Measurements from ENCODE around the gene ADCY3.

The ADCY3 gene

DNA sequence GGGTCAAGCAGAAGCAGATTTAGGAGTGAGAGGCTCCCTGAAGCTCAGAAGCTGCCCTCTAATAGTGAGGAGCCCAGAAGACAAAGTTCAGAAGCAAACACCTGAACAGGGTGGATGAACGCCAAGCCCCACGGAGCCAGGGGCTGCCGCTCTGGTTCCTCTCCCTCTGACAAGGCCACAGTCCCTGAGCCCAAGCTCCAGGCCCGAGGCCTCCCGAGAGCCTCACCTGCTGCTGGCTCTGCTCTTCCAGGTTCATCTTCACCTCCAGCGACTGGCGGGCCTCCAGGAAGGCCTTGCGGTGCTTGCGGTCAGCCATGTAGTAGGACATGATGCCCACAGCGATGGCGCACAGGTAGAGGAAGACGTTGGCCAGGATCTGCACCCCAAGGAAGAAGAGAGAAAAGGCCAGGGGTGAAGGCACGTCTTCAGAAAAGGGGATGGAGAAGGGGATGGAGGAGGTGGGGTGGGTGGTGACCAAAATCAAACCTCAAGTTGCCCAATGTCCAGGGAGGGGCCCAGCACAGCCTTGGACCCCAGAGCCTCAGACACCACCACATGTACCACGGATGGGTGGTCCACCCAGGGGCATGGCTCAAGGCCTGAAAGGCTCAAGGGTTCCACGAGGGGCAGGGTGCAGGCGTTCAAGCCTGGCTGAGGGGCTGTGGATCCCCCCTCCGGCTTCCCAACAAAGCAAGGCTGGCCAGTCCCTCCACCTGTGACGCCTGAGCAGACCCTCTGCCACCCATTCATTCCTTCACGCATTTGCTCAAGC lies 47.5 kb downstream of the ADCY3 start:
- no peak for DNase-seq

DNA sequence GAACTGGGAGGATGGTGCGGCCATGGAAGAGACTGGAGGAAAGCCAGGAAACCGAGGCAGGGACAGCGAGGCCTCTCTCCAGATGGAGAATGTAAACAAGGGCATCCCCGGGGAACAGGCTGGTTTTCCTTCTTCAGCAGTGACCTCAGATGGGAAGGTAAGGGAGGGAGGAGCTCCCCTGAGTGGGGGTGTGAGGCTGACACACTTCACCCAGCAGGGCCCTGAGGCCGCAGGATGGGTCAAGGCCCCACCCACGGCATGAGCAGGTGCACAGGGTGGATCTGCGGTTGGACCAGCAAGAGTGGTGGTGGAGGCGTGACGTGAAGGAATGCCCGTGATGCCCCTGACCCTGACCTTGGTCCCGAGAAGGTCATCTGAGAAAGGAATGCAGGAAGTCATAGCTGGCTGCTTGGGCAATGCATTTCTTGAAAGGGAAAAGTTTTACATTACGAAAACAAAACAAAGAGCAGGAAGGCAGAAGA lies 48.1 kb downstream of the ADCY3 start:
- no peak for DNase-seq

DNA sequence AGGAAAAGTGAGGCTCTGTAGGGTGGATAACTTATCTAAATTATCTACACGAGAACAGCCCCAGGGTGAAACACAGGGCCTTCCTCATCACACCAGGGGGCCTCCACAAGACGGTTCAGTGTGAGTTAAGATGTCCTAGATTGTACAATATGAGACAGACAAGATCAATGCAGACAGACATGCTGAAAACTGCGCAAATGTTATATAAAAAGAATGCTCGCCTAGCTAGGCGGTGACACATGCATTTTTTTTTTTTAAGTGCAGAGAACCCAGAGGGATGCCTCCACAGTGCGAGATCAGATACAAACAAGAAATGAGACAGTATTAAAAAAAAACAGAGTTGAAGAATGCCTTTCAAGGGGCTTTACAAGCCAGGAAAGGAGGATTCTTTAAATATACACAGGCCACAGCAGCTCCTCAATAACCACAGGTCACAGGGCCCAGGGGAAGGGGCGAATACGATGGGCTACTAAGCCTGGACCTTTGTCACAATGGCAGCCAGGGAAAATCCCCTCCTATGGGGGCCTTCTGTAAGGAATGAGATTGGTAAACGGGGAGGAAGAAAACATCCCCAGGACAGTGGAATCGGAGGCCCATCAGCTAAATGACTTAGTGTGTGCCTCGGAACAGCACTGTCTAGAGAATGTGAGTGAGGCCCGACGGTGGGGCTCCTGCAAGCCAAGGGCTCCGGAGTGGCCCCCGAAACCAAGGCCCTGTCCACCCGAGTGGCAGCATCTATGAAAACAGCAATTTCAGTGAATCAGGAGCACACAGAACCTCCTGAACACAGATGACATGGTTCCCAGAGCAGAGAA lies 48.9 kb downstream of the ADCY3 start:
- DNase-seq = no peak

- DNase-seq = no peak
Measured at GRCh38 chr2:24870440-24870839, 49.6 kb downstream of the ADCY3 start.

- DNase-seq = no peak
Measured at GRCh38 chr2:24866946-24867345, 53.1 kb downstream of the ADCY3 start.

DNA sequence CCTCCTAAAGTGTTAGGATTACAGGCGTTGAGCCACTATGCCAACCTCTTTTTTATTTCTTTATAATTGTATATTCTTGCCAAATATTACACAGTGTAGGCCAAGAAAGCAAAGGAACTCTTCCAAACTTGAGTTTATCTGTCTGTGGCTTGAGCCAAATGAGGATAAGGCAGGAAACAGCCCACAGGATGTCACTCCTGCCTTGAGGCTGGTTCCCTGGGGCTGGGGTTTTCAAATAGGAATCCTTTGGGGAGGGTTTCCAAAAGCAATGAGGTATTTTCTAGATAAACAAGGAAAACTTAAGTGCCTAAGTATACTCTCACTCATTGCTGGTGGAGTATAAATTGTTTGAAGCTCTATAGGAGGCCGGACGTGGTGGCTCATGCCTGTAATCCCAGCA lies 56.4 kb downstream of the ADCY3 start:
- DNase-seq = no peak

GRCh38 chr2:24861500-24861899 lies 58.5 kb downstream of the ADCY3 start:
- DNase-seq = no peak

DNA sequence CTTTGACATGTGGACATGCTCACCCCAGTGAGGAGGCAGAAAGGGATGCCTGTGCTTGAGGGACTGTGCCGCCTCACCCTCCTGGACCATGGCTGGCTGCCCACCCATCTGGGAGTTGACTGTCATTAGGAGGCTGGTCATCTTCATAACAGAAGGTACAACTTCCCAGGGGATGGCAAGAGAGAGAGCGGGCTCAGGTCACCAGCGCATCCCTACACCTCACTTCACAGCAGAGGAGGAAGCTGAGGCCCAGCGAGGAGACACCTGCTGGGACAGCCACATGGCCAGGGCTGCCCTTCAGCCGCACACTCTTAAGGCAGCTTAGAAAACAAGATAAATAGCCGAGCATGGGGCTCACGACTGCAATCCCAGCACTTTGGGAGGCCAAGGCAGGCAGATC lies 59.4 kb downstream of the ADCY3 start:
- no peak for DNase-seq

DNA sequence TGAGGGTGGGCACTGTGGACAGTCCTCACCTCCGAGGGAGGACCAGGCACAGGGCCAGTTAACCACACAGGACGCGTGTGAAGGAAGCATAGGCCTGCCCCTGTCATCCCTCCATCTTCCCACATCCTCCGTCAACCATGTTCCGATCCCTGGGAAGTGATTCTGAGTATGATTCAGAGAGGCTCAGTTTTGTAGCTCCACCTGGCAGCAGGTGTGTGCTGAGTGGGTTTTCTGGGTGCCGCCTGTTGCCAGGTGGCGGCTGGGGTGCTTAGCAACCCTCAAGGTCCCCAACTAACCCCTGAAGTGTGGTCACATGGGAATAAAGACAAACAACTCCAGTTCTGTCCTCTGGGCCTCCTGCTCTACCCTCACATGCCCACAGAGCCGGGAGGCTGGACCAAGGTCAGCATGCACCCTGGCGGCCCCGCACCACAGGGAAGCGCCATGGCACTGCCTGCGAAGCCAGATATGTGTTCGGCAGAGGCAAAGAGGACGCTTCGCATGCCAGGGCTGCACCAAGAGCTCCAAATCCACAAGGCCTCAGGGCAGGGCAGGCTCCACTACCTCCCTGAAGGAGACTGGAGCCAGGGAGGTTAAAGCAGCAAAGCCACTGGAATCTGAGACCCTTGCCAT lies 60.0 kb downstream of the ADCY3 start:
- DNase-seq = peak; percentile 40

GRCh38 chr2:24858996-24859395 lies 61.0 kb downstream of the ADCY3 start:
- no peak for DNase-seq

DNA sequence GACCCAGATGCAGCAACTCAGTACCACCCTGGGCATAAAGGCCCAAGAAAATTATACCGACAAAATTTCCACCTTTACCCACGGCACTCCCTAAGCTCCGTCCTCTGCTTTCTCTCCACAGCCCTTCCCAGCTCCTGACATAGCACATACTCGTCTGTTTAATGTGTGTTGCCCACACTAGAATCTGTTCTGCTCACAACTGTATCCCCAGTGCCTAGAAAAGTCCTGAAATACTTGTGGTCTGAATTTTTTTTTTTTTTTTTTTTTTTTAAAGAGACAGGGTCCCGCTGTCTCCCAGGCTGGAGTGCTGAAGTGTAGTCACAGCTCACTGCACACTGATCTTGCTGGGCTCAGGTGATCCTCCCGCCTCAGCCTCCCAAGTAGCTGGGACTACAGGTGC lies 62.3 kb downstream of the ADCY3 start:
- no peak for DNase-seq

GRCh38 chr2:24856791-24857211 lies 63.2 kb downstream of the ADCY3 start:
- no peak for DNase-seq

- DNase-seq = no peak
Measured at GRCh38 chr2:24855726-24856125, 64.3 kb downstream of the ADCY3 start.

DNA sequence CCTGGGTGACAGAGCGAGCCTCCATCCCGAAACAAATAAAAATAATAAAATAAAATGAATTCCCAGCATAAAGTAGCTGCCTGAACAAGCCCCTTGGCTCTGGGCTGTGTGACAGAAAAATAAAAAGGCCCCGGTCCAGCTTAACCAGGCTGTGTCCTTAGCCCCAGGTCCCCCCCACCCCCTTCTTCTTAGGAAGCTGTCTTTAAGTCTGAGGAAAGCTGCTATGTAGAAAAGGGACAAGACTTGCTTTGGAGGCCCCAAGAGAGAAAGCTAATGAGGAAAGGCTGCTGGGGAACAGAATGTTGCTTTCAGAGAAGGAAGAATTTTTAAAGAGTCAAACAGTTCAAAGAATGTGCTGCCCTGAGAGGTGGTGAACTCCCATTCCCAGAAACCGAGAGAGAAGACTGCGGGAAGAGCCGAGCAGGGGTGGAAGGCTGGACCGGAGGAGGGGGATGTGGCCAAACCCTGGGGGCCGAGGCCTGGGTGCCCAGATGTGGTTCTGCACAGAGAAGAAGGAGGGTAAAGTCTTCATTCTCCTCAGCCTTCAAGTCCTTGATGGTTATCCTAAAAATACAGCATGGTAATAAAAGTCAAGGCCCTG lies 64.9 kb downstream of the ADCY3 start:
- DNase-seq = no peak

- DNase-seq = no peak
Measured at GRCh38 chr2:24853996-24854395, 66.0 kb downstream of the ADCY3 start.

- DNase-seq = no peak
Measured at GRCh38 chr2:24853046-24853445, 67.0 kb downstream of the ADCY3 start.

GRCh38 chr2:24852431-24853020 lies 67.5 kb downstream of the ADCY3 start:
- DNase-seq = no peak

DNA sequence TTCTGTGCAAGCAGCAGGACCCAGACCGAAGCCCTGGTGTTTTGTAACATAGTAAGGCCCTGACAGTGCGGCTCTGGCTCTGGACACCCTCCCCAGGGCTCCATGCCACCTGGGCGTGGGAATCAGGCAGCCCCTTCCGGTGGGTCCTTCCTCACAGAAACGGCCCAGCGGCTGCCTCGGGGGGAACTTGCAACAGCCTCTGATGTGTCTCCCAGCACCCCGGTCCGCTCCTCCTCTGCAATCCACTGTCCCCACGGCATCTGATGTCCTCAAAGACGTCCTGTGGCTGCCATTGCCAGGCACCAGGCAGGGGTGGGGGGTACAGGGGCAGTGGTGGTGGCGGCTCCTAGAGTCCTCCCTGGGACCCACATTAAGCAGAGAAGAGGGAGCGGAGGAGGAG lies 68.0 kb downstream of the ADCY3 start:
- DNase-seq = no peak

GRCh38 chr2:24850944-24851343 lies 69.1 kb downstream of the ADCY3 start:
- DNase-seq = no peak

GRCh38 chr2:24845691-24846090 lies 74.3 kb downstream of the ADCY3 start:
- DNase-seq = no peak

GRCh38 chr2:24844023-24844685 lies 75.9 kb downstream of the ADCY3 start:
- DNase-seq = no peak

DNA sequence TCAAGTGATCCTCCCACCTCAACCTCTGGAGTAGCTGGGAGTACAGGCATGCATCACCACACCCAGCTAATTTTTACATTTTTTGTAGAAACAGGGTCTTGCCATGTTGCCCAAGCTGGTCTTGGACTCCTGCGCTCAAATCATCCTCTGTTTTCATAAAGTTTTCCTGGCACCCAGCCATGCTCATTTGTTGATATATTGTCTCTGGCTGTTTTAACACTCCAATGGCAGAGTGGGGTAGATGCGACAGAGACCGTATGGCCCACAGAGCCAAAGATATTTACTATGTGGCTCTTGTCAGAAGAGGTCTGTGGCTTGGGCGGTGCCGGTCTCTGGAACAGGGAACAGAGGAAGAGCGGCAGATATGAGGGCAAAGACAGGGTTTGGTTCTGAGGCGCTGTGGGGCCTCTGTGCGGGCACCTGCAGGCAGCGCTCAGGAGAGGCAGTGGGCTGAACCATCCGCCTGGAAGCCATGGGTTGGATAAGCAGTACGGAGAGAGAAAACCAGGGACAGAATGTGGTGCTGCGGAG lies 76.6 kb downstream of the ADCY3 start:
- DNase-seq = no peak

All from NCI-H2107 (cell line).